Activated CD4-positive, alpha-beta T cell treated with anti-CD3 and anti-CD28 coated beads, Interleukin-2, amount 10 ng/mL, durations not matched to agents 7 days and 5 days (primary cell): ENCODE measurements around the gene HTR3D. TPM values are rescaled to one million over a fixed set of nuclear protein-coding genes. Genes with fewer than 3 reads are reported as not detected.
"Not testable (repeated sequence)": the region's sequence is repeated elsewhere in the genome, so short reads cannot be mapped to it uniquely, and the experiment has no call there.

Experiments used
- CTCF ChIA-PET: fragments of 350-600 bp; sonication (Branson Sonifier 250); formaldehyde crosslinking; loops from one replicate; lab custom pipeline; 2021; ENCODE audit warnings: antibody characterized with exemption; lab: Charles Lee
- POLR2A ChIA-PET: fragments of 350-600 bp; sonication (Branson Sonifier 250); formaldehyde crosslinking; loops from one replicate; lab custom pipeline; 2021; ENCODE audit warnings: antibody characterized with exemption; lab: Charles Lee
- DNase-seq: peaks from one replicate; pipeline ENCODE4 v3.0.0-alpha.2; 2020
- H3K27ac Mint-ChIP-seq: one replicate; pipeline ENCODE4 v1.8.0; 2021; ENCODE audit warnings: mild to moderate bottlenecking, moderate library complexity, mixed read lengths
- H3K27me3 Mint-ChIP-seq: one replicate; pipeline ENCODE4 v1.8.0; 2021; ENCODE audit warnings: mixed read lengths
- H3K36me3 Mint-ChIP-seq: one replicate; pipeline ENCODE4 v1.8.0; 2021; ENCODE audit warnings: low read depth, mixed read lengths
- H3K4me1 Mint-ChIP-seq: one replicate; pipeline ENCODE4 v1.8.0; 2021; ENCODE audit warnings: mixed read lengths
- H3K4me3 Mint-ChIP-seq: one replicate; pipeline ENCODE4 v1.8.0; 2021; ENCODE audit warnings: mild to moderate bottlenecking, moderate library complexity, mixed read lengths
- H3K9me3 Mint-ChIP-seq: one replicate; pipeline ENCODE4 v1.8.0; 2021; ENCODE audit warnings: mixed read lengths
- total RNA-seq, 2 experiments: library from RNA; stranded (reverse); gene quantifications; one replicate each; pipeline ENCODE4 v1.2.3, GENCODE V29; 2021

The HTR3D gene
- total RNA-seq, 2 experiments from 2014 or later: not detected

DNA sequence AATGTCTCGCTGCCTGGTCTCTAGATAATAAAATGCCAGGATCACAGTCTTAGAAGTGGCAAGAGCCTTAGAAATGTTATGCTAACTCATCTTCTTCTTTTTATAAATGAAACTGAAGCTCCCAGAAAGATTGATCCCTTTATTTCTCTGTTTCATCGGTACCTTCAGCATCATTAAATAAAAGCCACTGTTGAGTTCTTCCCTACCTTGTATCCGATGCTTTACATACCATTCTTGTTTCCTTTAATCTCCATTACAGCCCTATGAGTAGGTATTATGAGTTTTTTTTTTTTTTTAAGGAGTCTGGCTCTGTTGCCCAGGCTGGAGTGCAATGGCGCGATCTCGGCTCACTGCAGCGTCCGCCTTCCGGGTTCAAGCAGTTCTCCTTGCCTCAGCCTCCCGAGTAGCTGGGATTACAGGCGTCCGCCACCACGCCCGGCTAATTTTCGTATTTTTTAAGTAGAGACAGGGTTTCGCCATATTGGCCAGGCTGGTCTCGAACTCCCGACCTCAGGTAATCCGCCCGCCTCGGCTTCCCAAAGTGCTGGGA is 13.0 kb upstream of the HTR3D start:
- Mint-ChIP-seq H3K36me3 (peaks cover 2% of the 10 kb centered on the region), H3K4me1 (peaks cover 33% of the 10 kb centered on the region), H3K9me3 (no peaks in the 10 kb centered on the region), H3K27ac (peak overlapping the region; percentile 92), H3K4me3 (peak overlapping the region; percentile 99), H3K27me3 (peaks cover 17% of the 10 kb centered on the region)
- ChIA-PET CTCF (interaction anchor here (0.6 to 1.9 kb wide), 8 partner anchors 11 to 116 kb away, joined by 3 to 7 read pairs (median 4); no protein-coding TSS in a partner anchor), POLR2A (no interaction called here)
- no peak for DNase-seq

DNA sequence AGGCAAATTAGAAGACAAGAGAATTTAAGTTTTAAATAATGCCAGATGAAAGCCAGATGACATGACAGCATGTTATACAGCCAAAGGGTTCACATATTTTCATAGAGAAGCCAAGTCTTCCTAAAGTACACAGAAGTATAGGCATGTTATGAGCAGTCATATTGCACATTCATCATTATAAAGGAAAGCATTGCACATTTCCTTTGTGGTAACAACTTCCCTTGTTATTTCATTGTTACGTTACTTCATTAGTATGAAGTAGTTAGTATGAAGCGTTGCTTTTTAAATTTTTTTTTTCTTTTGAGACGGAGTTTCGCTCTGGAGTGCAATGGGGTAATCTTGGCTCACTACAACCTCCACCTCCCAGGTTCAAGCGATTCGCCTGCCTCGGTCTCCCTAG is 9.2 kb upstream of the HTR3D start:
- no peak for DNase-seq
- H3K9me3 Mint-ChIP-seq: no peaks in the 10 kb centered on the region
- H3K36me3 Mint-ChIP-seq: no peaks in the 10 kb centered on the region
- H3K4me1 Mint-ChIP-seq: peaks cover 18% of the 10 kb centered on the region
- peaks cover 17% of the 10 kb centered on the region for H3K27me3 Mint-ChIP-seq
- POLR2A ChIA-PET: no interaction called here
- no peak overlapping the region for H3K27ac Mint-ChIP-seq
- no peak overlapping the region for H3K4me3 Mint-ChIP-seq
- CTCF ChIA-PET: no interaction called here

DNA sequence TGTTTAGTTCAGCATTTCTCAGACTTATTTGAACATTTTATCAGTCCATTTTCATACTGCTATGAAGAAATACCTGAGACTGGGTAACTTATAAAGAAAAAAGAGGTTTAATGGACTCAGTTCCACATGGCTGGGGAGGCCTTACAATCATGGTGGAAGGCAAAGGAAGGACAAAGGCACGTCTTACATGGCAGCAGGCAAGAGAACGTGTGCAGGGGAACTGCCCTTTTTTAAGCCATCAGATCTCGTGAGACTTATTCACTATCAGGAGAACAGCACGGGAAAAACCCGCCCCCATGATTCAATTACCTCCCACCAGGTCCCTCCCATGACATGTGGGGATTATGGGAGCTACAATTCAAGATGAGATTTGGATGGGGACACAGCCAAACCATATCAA is 6.3 kb upstream of the HTR3D start:
- CTCF ChIA-PET: interaction anchor here (0.7 kb wide), 1 partner anchor 141 kb away, joined by 3 read pairs; the partner anchor contains the start of gene PARL
- H3K27ac Mint-ChIP-seq, H3K4me1 Mint-ChIP-seq, H3K4me3 Mint-ChIP-seq, POLR2A ChIA-PET, H3K36me3 Mint-ChIP-seq, DNase-seq, H3K9me3 Mint-ChIP-seq: not testable (repeated sequence)
- H3K27me3 Mint-ChIP-seq: peaks cover 12% of the 10 kb centered on the region

DNA sequence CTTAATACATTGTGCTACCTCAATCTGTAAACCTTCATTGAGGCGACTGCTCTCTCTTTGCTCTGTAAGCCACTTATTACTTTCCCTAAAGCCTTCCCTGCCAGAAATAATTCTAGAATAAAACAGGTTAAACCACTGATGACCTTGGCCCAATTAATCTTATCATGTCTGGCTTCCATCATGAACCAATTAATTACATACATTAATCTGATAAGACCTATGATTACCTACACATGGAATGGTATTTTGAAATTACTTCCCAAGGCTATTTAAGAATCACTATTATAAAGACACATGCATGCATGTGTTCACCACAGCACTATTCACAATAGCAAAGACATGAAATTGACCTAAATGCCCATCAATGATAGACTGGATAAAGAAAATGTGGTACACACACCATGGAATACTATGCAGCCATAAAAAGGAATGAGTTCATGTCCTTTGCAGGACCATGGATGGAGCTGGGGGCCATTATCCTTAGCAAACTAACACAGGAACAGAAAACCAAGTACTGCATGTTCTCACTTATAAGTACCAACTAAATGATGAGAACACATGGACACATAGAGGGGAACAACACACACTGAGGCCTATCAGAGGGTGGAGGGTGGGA is 3.2 kb upstream of the HTR3D start:
- not testable (repeated sequence) for DNase-seq, H3K27me3 Mint-ChIP-seq

DNA sequence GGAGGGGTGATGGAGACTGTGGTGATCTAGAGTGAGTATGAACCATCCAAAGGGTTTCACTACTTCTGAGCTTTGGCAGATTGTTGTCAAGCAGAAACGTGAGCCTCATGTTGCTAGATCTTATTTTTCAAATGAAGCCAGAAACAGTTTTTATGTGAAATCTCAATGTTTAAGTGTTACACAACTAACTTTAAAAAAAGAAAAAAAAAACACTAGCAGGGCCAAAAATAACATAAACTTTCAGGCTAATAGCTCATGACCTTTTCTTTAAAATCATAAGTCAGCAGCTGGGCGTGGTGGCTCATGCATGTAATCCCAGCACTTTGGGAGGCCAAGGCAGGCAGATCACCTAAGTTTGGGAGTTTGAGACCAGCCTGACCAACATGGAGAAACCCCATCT is 2.1 kb upstream of the HTR3D start:
- H3K36me3 Mint-ChIP-seq: no peaks in the 10 kb centered on the region
- peaks cover 11% of the 10 kb centered on the region for H3K27me3 Mint-ChIP-seq
- CTCF ChIA-PET: interaction anchor here (0.6 to 0.8 kb wide), 3 partner anchors 14 to 674 kb away, joined by 3 to 4 read pairs (median 3); no protein-coding TSS in a partner anchor

More for the DNA sequence above, 3.2 kb upstream of the HTR3D start:
- POLR2A ChIA-PET, H3K36me3 Mint-ChIP-seq, H3K27ac Mint-ChIP-seq, CTCF ChIA-PET, H3K4me3 Mint-ChIP-seq, H3K9me3 Mint-ChIP-seq, H3K4me1 Mint-ChIP-seq: not testable (repeated sequence)

DNA sequence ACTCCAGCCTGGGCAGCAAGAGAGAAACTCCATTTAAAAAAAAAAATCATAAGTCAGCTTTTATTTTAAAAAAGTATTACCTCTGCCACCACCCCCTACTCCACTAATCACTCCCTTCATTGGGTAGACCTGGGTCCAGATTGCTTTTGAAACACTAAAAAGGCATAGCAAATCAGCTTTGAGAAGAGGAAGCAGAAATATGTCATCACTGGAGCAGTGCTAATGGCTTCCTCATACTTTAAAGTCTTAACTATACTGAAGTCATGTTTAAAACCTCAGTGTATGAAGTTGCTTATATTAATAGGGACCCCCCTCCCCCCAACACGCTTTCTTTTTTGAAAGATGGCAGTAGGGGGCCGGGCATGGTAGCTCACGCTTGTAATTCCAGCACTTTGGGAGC is 1.0 kb upstream of the HTR3D start:
- DNase-seq: no peak
- Mint-ChIP-seq H3K36me3 (no peaks in the 10 kb centered on the region), H3K27me3 (peaks cover 11% of the 10 kb centered on the region), H3K9me3 (no peaks in the 10 kb centered on the region), H3K27ac (no peak overlapping the region), H3K4me1 (no peaks in the 10 kb centered on the region), H3K4me3 (no peak overlapping the region)
- ChIA-PET POLR2A (no interaction called here), CTCF (interaction anchor here (0.7 kb wide), 1 partner anchor 333 kb away, joined by 4 read pairs; no protein-coding TSS in a partner anchor)

More for the DNA sequence above, 2.1 kb upstream of the HTR3D start:
- no peaks in the 10 kb centered on the region for H3K4me1 Mint-ChIP-seq
- no peak overlapping the region for H3K4me3 Mint-ChIP-seq
- POLR2A ChIA-PET: no interaction called here
- DNase-seq: no peak
- no peaks in the 10 kb centered on the region for H3K9me3 Mint-ChIP-seq
- H3K27ac Mint-ChIP-seq: no peak overlapping the region

DNA sequence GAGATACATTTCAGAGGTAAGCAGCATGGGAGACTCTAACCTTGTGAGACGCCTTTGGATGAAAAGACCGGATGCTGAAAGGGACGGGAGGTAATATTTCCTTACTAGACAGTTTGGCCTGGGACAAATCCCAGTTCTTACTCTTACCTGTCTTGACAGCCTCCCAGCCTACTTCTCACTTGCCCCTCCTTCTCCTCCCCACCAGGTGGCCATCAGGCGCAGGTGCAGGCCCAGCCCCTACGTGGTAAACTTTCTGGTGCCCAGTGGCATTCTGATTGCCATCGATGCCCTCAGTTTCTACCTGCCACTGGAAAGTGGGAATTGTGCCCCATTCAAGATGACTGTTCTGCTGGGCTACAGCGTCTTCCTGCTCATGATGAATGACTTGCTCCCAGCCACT is 6.3 kb downstream of the HTR3D start:
- no peak for DNase-seq
- peaks cover 5% of the 10 kb centered on the region for H3K27me3 Mint-ChIP-seq
- no peaks in the 10 kb centered on the region for H3K9me3 Mint-ChIP-seq
- H3K4me3 Mint-ChIP-seq: no peak overlapping the region
- ChIA-PET CTCF (no interaction called here), POLR2A (no interaction called here)
- no peaks in the 10 kb centered on the region for H3K4me1 Mint-ChIP-seq
- H3K27ac Mint-ChIP-seq: no peak overlapping the region
- no peaks in the 10 kb centered on the region for H3K36me3 Mint-ChIP-seq

DNA sequence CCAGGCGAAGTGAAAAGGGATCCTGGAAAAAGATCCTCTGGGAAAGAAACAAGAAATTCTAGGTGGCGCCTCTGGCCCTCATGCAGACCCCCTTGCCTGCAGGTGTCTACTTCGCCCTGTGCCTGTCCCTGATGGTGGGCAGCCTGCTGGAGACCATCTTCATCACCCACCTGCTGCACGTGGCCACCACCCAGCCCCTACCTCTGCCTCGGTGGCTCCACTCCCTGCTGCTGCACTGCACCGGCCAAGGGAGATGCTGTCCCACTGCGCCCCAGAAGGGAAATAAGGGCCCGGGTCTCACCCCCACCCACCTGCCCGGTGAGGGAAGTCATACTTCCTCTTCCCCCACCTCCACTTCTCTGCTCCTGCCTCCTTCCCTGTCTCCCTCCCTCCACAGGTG is 6.8 kb downstream of the HTR3D start:
- POLR2A ChIA-PET: not testable (repeated sequence)

DNA sequence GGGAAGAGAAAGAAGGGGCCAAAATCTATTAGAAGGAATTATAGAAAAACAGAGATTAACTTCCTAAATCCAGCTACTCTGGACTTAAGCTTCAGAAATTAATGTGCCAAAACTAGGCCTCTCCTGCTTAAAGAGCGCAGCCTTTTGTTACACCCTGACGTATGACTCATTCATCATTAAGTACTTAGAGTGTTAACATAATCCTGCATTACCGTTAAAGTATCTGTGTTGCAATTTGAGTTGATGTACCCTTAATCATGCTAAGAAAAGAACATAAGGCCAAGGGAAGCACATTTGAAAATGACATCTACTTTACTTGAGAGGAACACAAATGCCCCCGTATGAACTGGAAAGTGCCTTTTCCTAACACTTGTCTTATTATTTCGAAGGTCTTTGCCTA is 7.9 kb downstream of the HTR3D start:
- H3K4me3 Mint-ChIP-seq: no peak overlapping the region
- H3K9me3 Mint-ChIP-seq: no peaks in the 10 kb centered on the region
- no peaks in the 10 kb centered on the region for H3K36me3 Mint-ChIP-seq
- no peak for DNase-seq
- ChIA-PET CTCF (interaction anchor here (1.0 kb wide), 1 partner anchor 116 kb away, joined by 3 read pairs; no protein-coding TSS in a partner anchor), POLR2A (no interaction called here)
- H3K27me3 Mint-ChIP-seq: peaks cover 2% of the 10 kb centered on the region
- H3K4me1 Mint-ChIP-seq: no peaks in the 10 kb centered on the region
- H3K27ac Mint-ChIP-seq: no peak overlapping the region

More for the DNA sequence above, 6.8 kb downstream of the HTR3D start:
- DNase-seq, H3K36me3 Mint-ChIP-seq, H3K4me1 Mint-ChIP-seq, H3K4me3 Mint-ChIP-seq, H3K9me3 Mint-ChIP-seq, CTCF ChIA-PET, H3K27me3 Mint-ChIP-seq, H3K27ac Mint-ChIP-seq: not testable (repeated sequence)

DNA sequence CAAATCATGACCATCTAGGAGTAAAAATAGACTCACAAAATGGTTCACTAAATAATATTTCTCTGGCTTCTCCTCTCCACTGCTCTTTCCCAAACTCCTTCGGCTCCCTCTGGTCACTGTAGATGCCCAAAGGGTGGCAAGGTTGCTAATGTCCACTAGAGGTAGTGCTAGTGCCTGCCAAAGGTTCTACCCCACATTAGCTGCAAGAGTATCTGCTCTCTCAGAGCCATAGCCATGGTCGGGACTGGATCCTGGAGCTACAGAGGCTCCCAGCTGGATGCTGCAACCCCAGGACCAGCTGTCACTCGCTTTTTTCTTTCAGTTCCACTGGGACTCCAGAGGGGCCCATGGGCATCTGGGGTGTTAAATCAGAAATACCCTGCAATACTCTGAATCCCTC is 8.5 kb downstream of the HTR3D start:
- H3K4me1 Mint-ChIP-seq: no peaks in the 10 kb centered on the region
- POLR2A ChIA-PET: no interaction called here
- DNase-seq: no peak
- CTCF ChIA-PET: interaction anchor here (0.7 to 1.0 kb wide), 2 partner anchors 60 to 117 kb away, joined by 3 read pairs; no protein-coding TSS in a partner anchor
- no peak overlapping the region for H3K4me3 Mint-ChIP-seq
- peaks cover 2% of the 10 kb centered on the region for H3K27me3 Mint-ChIP-seq
- H3K9me3 Mint-ChIP-seq: no peaks in the 10 kb centered on the region
- no peak overlapping the region for H3K27ac Mint-ChIP-seq
- H3K36me3 Mint-ChIP-seq: no peaks in the 10 kb centered on the region

DNA sequence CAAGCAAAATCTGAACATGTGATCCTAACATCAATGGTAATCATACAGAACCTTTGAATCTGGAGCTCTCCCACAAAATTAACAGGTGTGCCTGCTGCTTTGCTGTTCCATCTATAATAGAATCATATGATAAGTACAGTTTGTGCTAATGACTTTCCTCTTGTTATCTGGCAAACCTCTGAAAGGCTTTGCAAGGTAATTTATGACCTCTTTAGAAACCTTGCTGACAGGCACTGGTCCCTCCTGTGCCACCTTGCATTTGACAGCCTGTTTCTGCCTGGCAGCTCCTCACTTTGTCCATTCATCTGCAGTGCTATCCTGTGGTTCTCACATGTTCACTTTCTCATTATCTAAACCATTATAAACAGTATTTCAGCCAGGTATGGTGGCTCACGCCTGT is 11.1 kb downstream of the HTR3D start:
- ChIA-PET POLR2A (no interaction called here), CTCF (interaction anchor here (1.2 kb wide), 1 partner anchor 14 kb away, joined by 3 read pairs; no protein-coding TSS in a partner anchor)
- Mint-ChIP-seq H3K36me3 (no peaks in the 10 kb centered on the region), H3K27ac (no peak overlapping the region), H3K27me3 (peaks cover 2% of the 10 kb centered on the region), H3K4me3 (no peak overlapping the region), H3K4me1 (no peaks in the 10 kb centered on the region), H3K9me3 (no peaks in the 10 kb centered on the region)
- DNase-seq: no peak

DNA sequence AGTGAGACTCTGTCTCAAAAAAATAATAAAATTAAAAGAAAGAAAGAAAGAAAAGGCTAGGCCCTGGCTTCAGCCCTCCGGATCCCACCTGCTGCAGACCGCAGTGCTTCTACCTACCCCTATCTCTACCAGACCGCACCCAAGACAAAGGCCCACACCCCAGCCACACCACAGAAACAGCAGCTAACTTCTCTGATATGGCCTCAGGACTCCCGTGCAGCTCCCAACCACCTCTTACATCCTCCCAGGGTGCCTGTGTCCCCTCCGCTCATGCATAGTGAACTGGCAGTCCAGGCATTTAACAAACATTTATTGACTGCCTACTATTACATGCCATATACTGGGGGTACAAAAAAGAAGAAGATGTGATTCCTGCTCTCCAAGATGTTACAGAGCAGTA is 14.5 kb downstream of the HTR3D start:
- DNase-seq: no peak
- Mint-ChIP-seq H3K4me3 (no peak overlapping the region), H3K36me3 (no peaks in the 10 kb centered on the region), H3K27me3 (peaks cover 2% of the 10 kb centered on the region), H3K4me1 (no peaks in the 10 kb centered on the region), H3K9me3 (no peaks in the 10 kb centered on the region), H3K27ac (no peak overlapping the region)
- ChIA-PET CTCF (no interaction called here), POLR2A (no interaction called here)

DNA sequence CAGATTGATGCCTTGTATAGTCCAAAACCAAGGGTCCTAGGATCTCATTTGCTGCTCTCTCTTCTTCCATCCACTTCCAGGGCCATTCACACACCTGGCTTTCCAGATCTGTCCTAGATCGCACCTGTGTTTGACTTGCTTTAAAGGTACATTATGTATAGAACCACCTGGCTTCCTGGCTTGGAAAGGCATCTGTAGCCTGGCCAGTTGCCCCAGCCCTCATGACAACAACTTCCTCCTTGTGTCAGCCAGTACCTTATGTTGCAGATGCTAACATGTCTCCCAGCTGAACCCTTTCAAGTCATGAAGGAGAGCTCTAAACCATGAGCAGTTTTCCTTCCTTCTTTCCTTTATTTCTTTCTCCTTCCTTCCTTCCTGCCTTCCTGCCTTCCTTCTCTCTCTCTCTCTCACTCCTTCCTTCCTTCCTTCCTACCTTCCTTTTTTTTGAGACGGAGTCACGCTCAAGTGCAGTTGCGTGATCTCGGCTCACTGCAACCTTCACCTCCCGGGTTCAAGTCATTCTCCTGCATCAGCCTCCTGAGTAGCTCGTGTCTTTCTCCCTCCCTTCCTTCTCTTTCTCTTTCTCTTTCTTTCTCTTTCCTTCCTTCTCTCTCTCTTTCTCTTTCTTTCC is 18.8 kb downstream of the HTR3D start:
- no peak overlapping the region for H3K27ac Mint-ChIP-seq
- no peaks in the 10 kb centered on the region for H3K4me1 Mint-ChIP-seq
- peaks cover 2% of the 10 kb centered on the region for H3K27me3 Mint-ChIP-seq
- ChIA-PET POLR2A (no interaction called here), CTCF (interaction anchor here (1.4 kb wide), 1 partner anchor 9 kb away, joined by 3 read pairs; no protein-coding TSS in a partner anchor)
- no peak overlapping the region for H3K4me3 Mint-ChIP-seq
- H3K36me3 Mint-ChIP-seq: no peaks in the 10 kb centered on the region
- H3K9me3 Mint-ChIP-seq: no peaks in the 10 kb centered on the region
- DNase-seq: no peak
